GDM1 (cell line): ENCODE results near the gene USP49.
"Not testable (repeated sequence)": the region's sequence is repeated elsewhere in the genome, so short reads cannot be mapped to it uniquely, and the experiment has no call there.

Source experiments
- DNase-seq: peaks from one replicate; lab custom pipeline; 2025; lab: John Stamatoyannopoulos, UW

Gene USP49

GRCh38 chr6:41811946-41812345 is 83.2 kb downstream of the USP49 start:
- not testable (repeated sequence) for DNase-seq

GRCh38 chr6:41811095-41811494 is 84.1 kb downstream of the USP49 start:
- no peak for DNase-seq

- no peak for DNase-seq
Observed at GRCh38 chr6:41805830-41806774, 89.1 kb downstream of the USP49 start.

GRCh38 chr6:41801380-41801779 is 93.8 kb downstream of the USP49 start:
- DNase-seq = no peak

GRCh38 chr6:41799559-41799911 is 95.6 kb downstream of the USP49 start:
- no peak for DNase-seq

- no peak for DNase-seq
Observed at GRCh38 chr6:41798901-41799558, 96.1 kb downstream of the USP49 start.

GRCh38 chr6:41796474-41796873 is 98.7 kb downstream of the USP49 start:
- DNase-seq = no peak

- DNase-seq = no peak
Observed at GRCh38 chr6:41791984-41792383, 103.2 kb downstream of the USP49 start.

- no peak for DNase-seq
Observed at GRCh38 chr6:41791305-41791704, 103.9 kb downstream of the USP49 start.

GRCh38 chr6:41790045-41790444 is 105.1 kb downstream of the USP49 start:
- DNase-seq = no peak

GRCh38 chr6:41789390-41789724 is 105.8 kb downstream of the USP49 start:
- DNase-seq = no peak

- DNase-seq = peak; percentile 90
Observed at GRCh38 chr6:41787219-41787917, 107.8 kb downstream of the USP49 start, which contains the start of gene TOMM6. Gene TOMM6 (plus strand): TSS chr6:41787694. CDS start chr6:41787698, 4 bp downstream.

- DNase-seq = peak; percentile 67
Observed at GRCh38 chr6:41786451-41787218, 108.5 kb downstream of the USP49 start.

- DNase-seq = no peak
Observed at GRCh38 chr6:41785689-41786450, 109.3 kb downstream of the USP49 start.

- DNase-seq = no peak
Observed at GRCh38 chr6:41785254-41785653, 109.9 kb downstream of the USP49 start.

- no peak for DNase-seq
Observed at GRCh38 chr6:41784581-41785171, 110.5 kb downstream of the USP49 start.

GRCh38 chr6:41783106-41783780 is 111.9 kb downstream of the USP49 start:
- DNase-seq = no peak

GRCh38 chr6:41781366-41781730 is 113.8 kb downstream of the USP49 start:
- no peak for DNase-seq

GRCh38 chr6:41780551-41781365 is 114.4 kb downstream of the USP49 start, which contains the start of gene PRICKLE4:
Gene PRICKLE4 (plus strand): TSS chr6:41780782. CDS start chr6:41783474, 2,692 bp downstream.
- DNase-seq = no peak
